HepG2 (cell line): ENCODE data around the gene CADPS2. TPM values are rescaled to one million over a fixed set of nuclear protein-coding genes. Genes with fewer than 3 reads are reported as not detected.

ENCODE experiments used
- ATAC-seq: fragments of 200-7000 bp; cut with Tn5 transposase; 3 replicates; pipeline ENCODE4 v1.9.1; 2020; ENCODE audit warnings: mild to moderate bottlenecking, moderate library complexity
- BruUV-seq: library from RNA; stranded (reverse); fragments of 400-500 nt; replicated peaks from 2 replicates; lab custom pipeline; 2021; lab: Mats Ljungman, UMichigan
- CTCF ChIA-PET: fragments of 300-600 bp; formaldehyde crosslinking; extraction: SDS; loops from one replicate; lab custom pipeline; 2021; ENCODE audit warnings: low total read pairs, inconsistent platforms, low intra/inter-chr PET ratio; lab: Yijun Ruan, JAX
- POLR2A ChIA-PET: fragments of 350-600 bp; sonication (Branson Sonifier 250); formaldehyde crosslinking; loops from one replicate; lab custom pipeline; 2020; ENCODE audit warnings: antibody characterized with exemption, inconsistent platforms; lab: Yijun Ruan, JAX
- DNase-seq: peaks from one replicate; pipeline ENCODE4 v3.0.0-alpha.2; 2015; ENCODE audit warnings: low spot score
- FAIRE-seq: peaks from 3 replicates; lab custom pipeline; 2011; peaks lifted over from hg19 to GRCh38; lab: Jason Lieb, UNC
- H2AFZ ChIP-seq: one replicate; pipeline ENCODE4 v1.6.1; 2011; ENCODE audit warnings: low read length, inconsistent platforms
- H3K27ac ChIP-seq: fragments of 300-600 bp; 3 replicates; pipeline ENCODE4 v1.8.0; 2011; ENCODE audit warnings: mixed run types, mild to moderate bottlenecking, mixed read lengths, low read length, inconsistent platforms; ENCODE audit not compliant: insufficient read depth; ENCODE audit errors: extremely low read length
- H3K27me3 ChIP-seq, 2 experiments: fragments of 200-600 bp in 1 of 2; 2 replicates in 1 of 2; 3 replicates in 1 of 2; pipeline versions ENCODE4 v1.6.0 to v1.8.0; 2011; ENCODE audit warnings: low read length in 2 of 2, mild to moderate bottlenecking in 2 of 2, moderate library complexity in 2 of 2, inconsistent platforms in 1 of 2; ENCODE audit not compliant: insufficient read depth in 2 of 2, control insufficient read depth in 1 of 2
- H3K36me3 ChIP-seq, 2 experiments: fragments of 200-600 bp in 1 of 2; replicated peaks in 1 of 2; 2 replicates in 1 of 2; 3 replicates in 1 of 2; pipeline versions ENCODE4 v1.5.1 to v1.8.0; 2011; ENCODE audit warnings: low read length in 2 of 2, inconsistent platforms in 1 of 2; ENCODE audit not compliant: insufficient read depth in 2 of 2, control insufficient read depth in 1 of 2
- H3K4me1 ChIP-seq: 2 replicates; pipeline ENCODE4 v1.5.1; 2012; ENCODE audit warnings: low read length, inconsistent platforms; ENCODE audit not compliant: insufficient read depth
- H3K4me2 ChIP-seq: 2 replicates; pipeline ENCODE4 v1.6.0; 2011; ENCODE audit warnings: low read depth, low read length, inconsistent platforms
- H3K4me3 ChIP-seq, 3 experiments: fragments of 200-600 bp in 1 of 3; sonication (generic), shearing (Covaris generic) in 1 of 3; replicated peaks in 1 of 3; 2 replicates each; pipeline ENCODE4 v1.5.1; 2011 to 2016; ENCODE audit warnings: low read length in 3 of 3, inconsistent platforms in 2 of 3, low read depth in 2 of 3, mild to moderate bottlenecking in 2 of 3, control low read depth in 1 of 3, mixed read lengths in 1 of 3; ENCODE audit not compliant: insufficient read depth in 1 of 3
- H3K79me2 ChIP-seq: one replicate; pipeline ENCODE4 v1.6.1; 2011; ENCODE audit warnings: low read length, inconsistent platforms; ENCODE audit not compliant: insufficient read depth
- H3K9ac ChIP-seq: 2 replicates; pipeline ENCODE4 v1.6.0; 2011; ENCODE audit warnings: mild to moderate bottlenecking, low read depth, low read length, inconsistent platforms; ENCODE audit not compliant: insufficient read depth
- H3K9me3 ChIP-seq: 2 replicates; pipeline ENCODE4 v1.5.1; 2012; ENCODE audit warnings: mild to moderate bottlenecking, low read length
- H4K20me1 ChIP-seq: 2 replicates; pipeline ENCODE4 v1.6.0; 2011; ENCODE audit warnings: inconsistent platforms, mild to moderate bottlenecking, low read length, moderate library complexity; ENCODE audit not compliant: insufficient read depth
- EZH2 ChIP-seq: conservative IDR thresholded peaks from 2 replicates; pipeline ENCODE4 v1.6.1; 2012; ENCODE audit warnings: mild to moderate bottlenecking, low read depth, low read length, moderate library complexity
- PHF20 ChIP-seq: sonication (generic); formaldehyde crosslinking; IDR thresholded peaks from 2 replicates; pipeline ENCODE4 v1.5.0; 2020; ENCODE audit warnings: mild to moderate bottlenecking, missing genetic modification reagents
- ZNF256 ChIP-seq: sonication (generic); formaldehyde crosslinking; conservative IDR thresholded peaks from 2 replicates; pipeline ENCODE4 v1.4.0; 2020; ENCODE audit warnings: missing genetic modification reagents
- WGBS: methylation state at CpG from one replicate; pipeline ENCODE4 v1.1.6; 2017; ENCODE audit warnings: low lambda C conversion rate; 5-methylcytosine and 5-hydroxymethylcytosine counted together
- in situ Hi-C: cut with HindIII; loops from 2 replicates; pipeline ENCODE4 v1.10.0; 2017; ENCODE audit warnings: low pct_unique_long_range_greater_than_20kb; ENCODE audit not compliant: extremely low pct_ligation_motif_present
- intact Hi-C: fragments of 100-400 bp; cut with micrococcal nuclease; formaldehyde crosslinking; loops from one replicate; pipeline ENCODE4 v1.10.0; 2022; ENCODE audit not compliant: unreplicated experiment
- polyA plus RNA-seq, 8 experiments: library from polyadenylated mRNA; depleted of rRNA in 3 of 8; stranded (reverse) in 7 of 8; unstranded in 1 of 8; fragments of >200 nt; fragmentation: Illumina TruSeq in 4 of 8; extraction: Trizol in 4 of 8; gene quantifications; 2 replicates each; pipeline versions ENCODE4 v1.2.1 to v1.2.3, GENCODE V29; 2011 to 2016; ENCODE audit warnings: low read depth in 4 of 8, missing spikeins in 1 of 8, mixed read lengths in 1 of 8; ENCODE audit not compliant: insufficient read depth in 1 of 8
- total RNA-seq, 5 experiments: library from RNA; depleted of rRNA; stranded (reverse); fragments of >200 nt; fragmentation: Illumina TruSeq; extraction: Trizol; gene quantifications; 2 replicates each; pipeline ENCODE4 v1.2.3, GENCODE V29; 2016; ENCODE audit warnings: low read depth in 1 of 5
- TF ChIP-seq, protein P1 (sequence below): sonication (generic); formaldehyde crosslinking; IDR thresholded peaks from 2 replicates; pipeline ENCODE4 v1.5.1; 2020; ENCODE audit warnings: mild to moderate bottlenecking, missing genetic modification reagents, moderate library complexity

Gene CADPS2
- total and polyA plus RNA-seq, 2 of the 13 experiments (the other 11 are each of a cell fraction or from before 2014, with no cell fraction given), result 17.6 to 43.8 TPM

DNA sequence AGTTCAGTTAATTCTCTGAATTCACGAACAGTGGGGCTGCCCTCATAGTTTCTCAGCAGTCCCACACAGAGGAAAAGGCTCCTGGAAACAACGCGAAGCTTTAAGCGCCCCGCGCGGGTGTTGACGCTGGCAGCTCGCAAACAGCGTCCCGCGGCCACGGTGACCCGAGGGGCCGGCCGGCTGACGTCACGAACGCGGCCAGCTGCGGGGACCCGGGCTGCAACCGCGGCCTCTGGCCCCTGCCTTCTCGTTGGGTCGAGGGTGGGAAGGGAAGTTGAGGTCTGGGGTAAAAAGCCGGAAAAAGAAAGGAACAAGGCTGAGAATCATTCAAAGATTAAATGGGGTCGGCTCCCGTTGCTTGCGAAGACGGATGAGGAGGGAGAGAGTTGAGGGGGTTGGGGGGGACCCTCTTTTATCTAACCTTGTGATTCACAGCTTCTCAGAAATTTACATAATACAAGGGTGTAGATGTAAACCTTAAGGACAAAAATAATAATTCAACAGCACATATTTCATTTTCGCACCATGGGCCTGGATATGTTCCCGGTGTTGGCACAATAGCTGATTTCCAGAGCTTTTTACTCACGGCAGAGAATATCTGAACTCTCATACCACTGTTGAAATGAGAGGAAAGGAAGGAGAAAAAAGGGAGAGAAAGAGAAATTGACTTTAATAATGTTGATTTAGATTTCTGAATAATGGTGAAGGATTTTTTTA, 574.4 kb downstream of the CADPS2 start (continued):
- TF ChIP-seq, protein P1, sequence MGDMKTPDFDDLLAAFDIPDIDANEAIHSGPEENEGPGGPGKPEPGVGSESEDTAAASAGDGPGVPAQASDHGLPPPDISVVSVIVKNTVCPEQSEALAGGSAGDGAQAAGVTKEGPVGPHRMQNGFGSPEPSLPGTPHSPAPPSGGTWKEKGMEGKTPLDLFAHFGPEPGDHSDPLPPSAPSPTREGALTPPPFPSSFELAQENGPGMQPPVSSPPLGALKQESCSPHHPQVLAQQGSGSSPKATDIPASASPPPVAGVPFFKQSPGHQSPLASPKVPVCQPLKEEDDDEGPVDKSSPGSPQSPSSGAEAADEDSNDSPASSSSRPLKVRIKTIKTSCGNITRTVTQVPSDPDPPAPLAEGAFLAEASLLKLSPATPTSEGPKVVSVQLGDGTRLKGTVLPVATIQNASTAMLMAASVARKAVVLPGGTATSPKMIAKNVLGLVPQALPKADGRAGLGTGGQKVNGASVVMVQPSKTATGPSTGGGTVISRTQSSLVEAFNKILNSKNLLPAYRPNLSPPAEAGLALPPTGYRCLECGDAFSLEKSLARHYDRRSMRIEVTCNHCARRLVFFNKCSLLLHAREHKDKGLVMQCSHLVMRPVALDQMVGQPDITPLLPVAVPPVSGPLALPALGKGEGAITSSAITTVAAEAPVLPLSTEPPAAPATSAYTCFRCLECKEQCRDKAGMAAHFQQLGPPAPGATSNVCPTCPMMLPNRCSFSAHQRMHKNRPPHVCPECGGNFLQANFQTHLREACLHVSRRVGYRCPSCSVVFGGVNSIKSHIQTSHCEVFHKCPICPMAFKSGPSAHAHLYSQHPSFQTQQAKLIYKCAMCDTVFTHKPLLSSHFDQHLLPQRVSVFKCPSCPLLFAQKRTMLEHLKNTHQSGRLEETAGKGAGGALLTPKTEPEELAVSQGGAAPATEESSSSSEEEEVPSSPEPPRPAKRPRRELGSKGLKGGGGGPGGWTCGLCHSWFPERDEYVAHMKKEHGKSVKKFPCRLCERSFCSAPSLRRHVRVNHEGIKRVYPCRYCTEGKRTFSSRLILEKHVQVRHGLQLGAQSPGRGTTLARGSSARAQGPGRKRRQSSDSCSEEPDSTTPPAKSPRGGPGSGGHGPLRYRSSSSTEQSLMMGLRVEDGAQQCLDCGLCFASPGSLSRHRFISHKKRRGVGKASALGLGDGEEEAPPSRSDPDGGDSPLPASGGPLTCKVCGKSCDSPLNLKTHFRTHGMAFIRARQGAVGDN (CRISPR knock-in tag), result peak; percentile 31; the same call in 1 of the 2 replicates

DNA sequence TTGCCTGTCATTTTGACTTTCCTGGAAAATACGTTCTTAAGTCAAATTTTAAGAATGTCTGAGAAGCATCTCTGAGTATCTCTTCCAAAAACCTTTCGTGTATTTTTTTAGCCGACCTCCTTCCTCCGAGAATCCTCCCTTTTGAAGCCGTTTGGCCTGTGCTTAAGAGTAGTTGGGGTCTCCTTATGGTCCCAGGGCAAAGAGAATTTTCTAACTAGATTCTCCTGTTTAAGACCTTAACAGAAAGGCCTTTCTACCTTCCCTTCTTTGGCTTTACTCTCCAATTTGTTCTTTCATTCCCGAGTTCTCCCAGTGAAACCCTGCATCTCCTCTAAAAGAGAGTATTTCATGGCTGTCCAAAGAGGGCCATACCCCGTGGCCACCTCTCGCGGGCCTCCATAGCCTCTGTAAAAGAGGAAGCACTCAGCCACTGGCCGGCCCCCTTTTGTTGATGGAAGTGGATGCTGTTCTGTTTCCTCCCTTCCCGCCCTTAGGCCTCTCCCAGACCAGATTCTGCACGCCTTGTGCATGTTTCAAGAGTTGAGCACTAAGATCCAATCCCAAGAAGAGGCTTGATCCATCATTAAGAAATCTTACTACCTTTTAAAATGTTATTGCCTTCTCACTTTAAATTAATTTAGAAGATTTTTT, 575.1 kb downstream of the CADPS2 start:
- ATAC-seq, result peak; percentile 33
- no peaks in the 10 kb centered on the region for H3K36me3 ChIP-seq
- H3K9me3 ChIP-seq, result no peaks in the 10 kb centered on the region
- H3K4me2 ChIP-seq, result peak overlapping the region; percentile 48
- no peak overlapping the region for H2AFZ ChIP-seq
- H3K79me2 ChIP-seq, result no peaks in the 10 kb centered on the region
- CTCF ChIA-PET, result no interaction called here
- intact Hi-C loops (no loop called here), in situ Hi-C loops (no loop called here)
- H3K9ac ChIP-seq, result no peak overlapping the region
- WGBS, result 29% methylated on average over 12 of the region's 12 CpGs
- BruUV-seq, result no TSS peak
- no peak overlapping the region for H3K27ac ChIP-seq
- H4K20me1 ChIP-seq, result no peaks in the 10 kb centered on the region
- POLR2A ChIA-PET, result no interaction called here
- H3K4me3 ChIP-seq, result no peak overlapping the region
- DNase-seq, result no peak
- peaks cover 11 to 85% of the 10 kb centered on the region in 2 experiments for H3K27me3 ChIP-seq
- FAIRE-seq, result no peak
- H3K4me1 ChIP-seq, result peaks cover 28% of the 10 kb centered on the region
- no peak for TF ChIP-seq PHF20 (CRISPR knock-in tag)
- TF ChIP-seq ZNF256, result no peak
- 0 out of 2 replicates have a peak, but pooled peaks have one; percentile 12 for TF ChIP-seq EZH2
